Left ventricle myocardium inferior (tissue), 1 donor: Measurements from ENCODE around the gene ACO2. TPM values are rescaled to one million over a fixed set of nuclear protein-coding genes. Genes with fewer than 3 reads are reported as not detected.
A peak's percentile ranks its signal among the peaks of the same experiment; 100 is the strongest.
"Not testable (repeated sequence)": the region's sequence is repeated elsewhere in the genome, so short reads cannot be mapped to it uniquely, and the experiment has no call there.

ENCODE experiments used
- DNase-seq: peaks from one replicate; pipeline ENCODE4 v3.0.0-alpha.2; 2020
- H3K27ac ChIP-seq: fragments of 200-600 bp; replicated peaks from 2 replicates; pipeline ENCODE4 v1.8.0; 2021
- H3K27me3 ChIP-seq: fragments of 200-600 bp; 2 replicates; pipeline ENCODE4 v1.8.0; 2021; ENCODE audit warnings: low read depth
- H3K36me3 ChIP-seq: fragments of 200-600 bp; 2 replicates; pipeline ENCODE4 v1.8.0; 2021
- H3K4me1 ChIP-seq: fragments of 200-600 bp; 2 replicates; pipeline ENCODE4 v1.8.0; 2021
- H3K4me3 ChIP-seq: fragments of 200-600 bp; 2 replicates; pipeline ENCODE4 v1.8.0; 2021; ENCODE audit warnings: mild to moderate bottlenecking, moderate library complexity
- H3K9me3 ChIP-seq: fragments of 200-600 bp; replicated peaks from 2 replicates; pipeline ENCODE4 v1.8.0; 2021
- intact Hi-C: fragments of 100-400 bp; cut with micrococcal nuclease; formaldehyde crosslinking; loops from one replicate; pipeline ENCODE4 v1.11.0; 2022
- total RNA-seq: library from RNA; stranded (reverse); fragmentation: NEBNext Ultra II Directional; extraction: Animal tissue kit (Norgen Biotek cat#: 25700); gene quantifications from one replicate; pipeline ENCODE4 v1.2.1, GENCODE V29; 2021
- TF ChIP-seq, protein P1 (sequence below): fragments of 200-600 bp; IDR thresholded peaks from 2 replicates; pipeline ENCODE4 v1.8.0; 2021; ENCODE audit warnings: antibody characterized with exemption, mild to moderate bottlenecking, borderline replicate concordance
- donor health status: DM: no; HTN: yes; CAD: no; lungs with severe emphysema.

Gene ACO2
- total RNA-seq, 1 donor from 2014 or later, result 851 TPM

GRCh38 chr22:41567512-41567768 lies 98.5 kb downstream of the ACO2 start:
- Histone ChIP-seq H3K27me3 (peaks cover 7% of the 10 kb centered on the region), H3K36me3 (peaks cover 8% of the 10 kb centered on the region), H3K4me1 (peaks cover 62% of the 10 kb centered on the region), H3K27ac (peak overlapping the region; percentile 97), H3K4me3 (no peak overlapping the region), H3K9me3 (no peaks in the 10 kb centered on the region)
- no peak for DNase-seq
- TF ChIP-seq, protein P1, sequence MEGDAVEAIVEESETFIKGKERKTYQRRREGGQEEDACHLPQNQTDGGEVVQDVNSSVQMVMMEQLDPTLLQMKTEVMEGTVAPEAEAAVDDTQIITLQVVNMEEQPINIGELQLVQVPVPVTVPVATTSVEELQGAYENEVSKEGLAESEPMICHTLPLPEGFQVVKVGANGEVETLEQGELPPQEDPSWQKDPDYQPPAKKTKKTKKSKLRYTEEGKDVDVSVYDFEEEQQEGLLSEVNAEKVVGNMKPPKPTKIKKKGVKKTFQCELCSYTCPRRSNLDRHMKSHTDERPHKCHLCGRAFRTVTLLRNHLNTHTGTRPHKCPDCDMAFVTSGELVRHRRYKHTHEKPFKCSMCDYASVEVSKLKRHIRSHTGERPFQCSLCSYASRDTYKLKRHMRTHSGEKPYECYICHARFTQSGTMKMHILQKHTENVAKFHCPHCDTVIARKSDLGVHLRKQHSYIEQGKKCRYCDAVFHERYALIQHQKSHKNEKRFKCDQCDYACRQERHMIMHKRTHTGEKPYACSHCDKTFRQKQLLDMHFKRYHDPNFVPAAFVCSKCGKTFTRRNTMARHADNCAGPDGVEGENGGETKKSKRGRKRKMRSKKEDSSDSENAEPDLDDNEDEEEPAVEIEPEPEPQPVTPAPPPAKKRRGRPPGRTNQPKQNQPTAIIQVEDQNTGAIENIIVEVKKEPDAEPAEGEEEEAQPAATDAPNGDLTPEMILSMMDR, result no peak
- intact Hi-C loops, result no loop called here

DNA sequence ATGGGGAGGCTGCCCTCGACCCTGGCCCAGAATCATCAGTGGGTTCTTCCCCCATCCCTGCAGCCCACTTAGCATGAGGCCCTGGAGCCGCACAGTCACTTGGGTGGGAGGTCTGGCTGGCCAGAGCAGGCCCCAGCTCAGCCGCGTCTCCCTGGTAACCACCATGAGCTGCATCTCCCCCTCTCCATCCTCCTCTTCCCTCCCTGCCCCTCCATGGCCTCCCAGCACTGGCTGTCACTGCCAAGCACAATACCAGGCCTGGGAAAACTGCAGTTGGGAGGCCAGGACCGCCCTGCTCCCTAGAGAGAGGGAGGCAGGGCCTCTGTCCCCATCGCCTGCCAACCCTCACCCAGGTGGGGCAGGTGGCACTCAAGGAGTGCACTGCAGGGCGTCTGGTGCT lies 99.9 kb downstream of the ACO2 start:
- TF ChIP-seq, protein P1, result no peak
- no peak for DNase-seq
- Histone ChIP-seq H3K4me1 (peaks cover 68% of the 10 kb centered on the region), H3K27me3 (no peaks in the 10 kb centered on the region), H3K9me3 (no peaks in the 10 kb centered on the region), H3K36me3 (peaks cover 13% of the 10 kb centered on the region), H3K27ac (peak overlapping the region; percentile 15), H3K4me3 (no peak overlapping the region)
- intact Hi-C loops, result no loop called here

DNA sequence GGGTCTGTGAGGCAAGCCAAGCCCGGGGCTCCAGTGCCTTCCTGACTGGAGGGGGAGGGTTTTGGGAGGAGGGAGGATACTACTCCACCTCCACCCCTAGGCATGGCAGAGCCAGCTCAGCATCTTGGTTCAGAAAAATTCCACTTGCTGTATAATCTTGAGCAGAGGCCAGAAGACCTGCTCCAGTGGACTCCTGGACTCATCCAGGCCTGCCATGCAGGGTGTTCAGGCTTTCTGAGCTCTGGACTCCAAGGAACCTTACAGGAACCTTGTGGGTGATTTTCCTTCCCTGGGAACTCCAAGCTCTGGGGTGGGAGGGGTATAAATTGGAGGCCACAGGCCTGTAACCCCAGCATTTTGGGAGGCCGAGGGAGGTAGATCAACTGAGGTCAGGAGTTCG lies 101.3 kb downstream of the ACO2 start:
- intact Hi-C loops, result no loop called here
- Histone ChIP-seq H3K27me3 (no peaks in the 10 kb centered on the region), H3K27ac (peak overlapping the region; percentile 16), H3K9me3 (no peaks in the 10 kb centered on the region), H3K4me1 (peaks cover 68% of the 10 kb centered on the region), H3K36me3 (peaks cover 13% of the 10 kb centered on the region), H3K4me3 (no peak overlapping the region)
- TF ChIP-seq, protein P1, result no peak
- DNase-seq, result no peak

DNA sequence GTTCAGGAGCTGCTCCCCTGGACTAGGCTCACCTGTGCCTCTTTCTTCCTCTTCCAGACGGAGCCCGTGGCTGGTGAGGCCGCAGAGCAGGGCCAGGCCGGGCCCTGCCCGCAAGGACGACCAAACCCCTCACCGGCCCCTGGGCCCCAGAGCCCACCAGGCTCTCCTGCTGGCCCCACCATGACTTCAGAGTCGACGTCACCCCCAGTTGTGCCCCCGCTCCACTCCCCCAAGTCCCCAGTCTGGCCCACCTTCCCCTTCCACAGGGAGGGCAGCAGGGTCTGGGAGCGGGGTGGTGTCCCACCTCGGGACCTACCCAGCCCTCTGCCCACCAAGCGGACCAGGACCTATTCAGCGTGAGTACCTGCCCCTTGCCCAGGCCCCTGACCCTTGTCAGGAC lies 102.9 kb downstream of the ACO2 start:
- no peak overlapping the region for H3K4me3 ChIP-seq
- DNase-seq, result no peak
- intact Hi-C loops, result no loop called here
- no peak overlapping the region for H3K27ac ChIP-seq
- H3K27me3 ChIP-seq, result no peaks in the 10 kb centered on the region
- TF ChIP-seq, protein P1, result no peak
- H3K36me3 ChIP-seq, result peaks cover 13% of the 10 kb centered on the region
- H3K9me3 ChIP-seq, result no peaks in the 10 kb centered on the region
- H3K4me1 ChIP-seq, result peaks cover 68% of the 10 kb centered on the region

DNA sequence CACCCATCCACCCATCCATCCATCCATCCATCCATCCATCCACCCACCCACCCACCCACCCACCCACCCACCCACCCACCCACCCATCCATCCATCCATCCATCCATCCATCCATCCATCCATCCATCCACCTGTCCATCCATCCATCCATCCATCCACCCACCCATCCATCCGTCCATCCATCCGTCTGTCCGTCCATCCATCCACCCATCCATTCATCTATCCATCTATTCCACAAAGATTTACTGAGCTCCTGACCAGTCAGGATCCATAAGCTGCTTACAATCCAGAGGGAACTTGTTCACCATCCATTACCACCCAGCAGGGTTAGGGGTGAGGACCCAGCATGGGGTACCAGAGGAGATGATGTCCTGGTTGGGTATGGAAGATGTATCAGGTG lies 103.4 kb downstream of the ACO2 start:
- H3K27ac ChIP-seq, H3K4me3 ChIP-seq, DNase-seq, H3K27me3 ChIP-seq, H3K9me3 ChIP-seq, intact Hi-C loops: not testable (repeated sequence)
- peaks cover 68% of the 10 kb centered on the region for H3K4me1 ChIP-seq
- H3K36me3 ChIP-seq, result peaks cover 13% of the 10 kb centered on the region

- no peak for DNase-seq
Observed at GRCh38 chr22:41573677-41574076, 104.8 kb downstream of the ACO2 start.

More at GRCh38 chr22:41573677-41574076, 104.8 kb downstream of the ACO2 start:
- Histone ChIP-seq H3K27me3 (no peaks in the 10 kb centered on the region), H3K36me3 (peaks cover 16% of the 10 kb centered on the region), H3K9me3 (no peaks in the 10 kb centered on the region), H3K4me3 (no peak overlapping the region), H3K4me1 (peaks cover 68% of the 10 kb centered on the region), H3K27ac (peak overlapping the region; percentile 38)
- TF ChIP-seq, protein P1, result no peak
- intact Hi-C loops, result no loop called here
